ENCODE data around the gene CNOT6.
"Not testable (repeated sequence)": the region's sequence is repeated elsewhere in the genome, so short reads cannot be mapped to it uniquely, and the experiment has no call there.

The CNOT6 gene

GRCh38 chr5:180494060-180494509, at the start of gene CNOT6:
CNOT6 (plus strand) TSS chr5:180494379; CDS start chr5:180529277, 34,898 bp downstream.
- peak; percentile 77 for DNase-seq

GRCh38 chr5:180454752-180455151, 39.4 kb upstream of the CNOT6 start:
- DNase-seq, result no peak

GRCh38 chr5:180455872-180456271, 38.3 kb upstream of the CNOT6 start:
- DNase-seq, result no peak

- no peak for DNase-seq
Observed at GRCh38 chr5:180456792-180457191, 37.4 kb upstream of the CNOT6 start.

- not testable (repeated sequence) for DNase-seq
Observed at GRCh38 chr5:180458852-180459673, 35.1 kb upstream of the CNOT6 start.

- DNase-seq, result not testable (repeated sequence)
Observed at GRCh38 chr5:180459674-180460142, 34.5 kb upstream of the CNOT6 start.

GRCh38 chr5:180460834-180461233, 33.3 kb upstream of the CNOT6 start:
- no peak for DNase-seq

- DNase-seq, result no peak
Observed at GRCh38 chr5:180461303-180461702, 32.9 kb upstream of the CNOT6 start.

GRCh38 chr5:180463216-180463900, 30.8 kb upstream of the CNOT6 start:
- no peak for DNase-seq

GRCh38 chr5:180463916-180464602, 30.1 kb upstream of the CNOT6 start:
- no peak for DNase-seq

- no peak for DNase-seq
Observed at GRCh38 chr5:180464603-180464970, 29.6 kb upstream of the CNOT6 start.

GRCh38 chr5:180465052-180465451, 29.1 kb upstream of the CNOT6 start:
- not testable (repeated sequence) for DNase-seq

- DNase-seq, result no peak
Observed at GRCh38 chr5:180466316-180466715, 27.9 kb upstream of the CNOT6 start.

GRCh38 chr5:180467028-180467975, 26.9 kb upstream of the CNOT6 start:
- DNase-seq, result no peak

- no peak for DNase-seq
Observed at GRCh38 chr5:180467989-180468731, 26.0 kb upstream of the CNOT6 start.

- DNase-seq, result no peak
Observed at GRCh38 chr5:180468732-180469585, 25.2 kb upstream of the CNOT6 start.

GRCh38 chr5:180469586-180469865, 24.7 kb upstream of the CNOT6 start:
- DNase-seq, result no peak

GRCh38 chr5:180469866-180470265, 24.3 kb upstream of the CNOT6 start:
- DNase-seq, result no peak

- DNase-seq, result no peak
Observed at GRCh38 chr5:180470361-180470760, 23.8 kb upstream of the CNOT6 start.

- DNase-seq, result peak; percentile 20
Observed at GRCh38 chr5:180470966-180471582, 23.1 kb upstream of the CNOT6 start.
